Body of pancreas (tissue), 4 donors: ENCODE results near the gene ANKRD17. TPM values are rescaled to one million over a fixed set of nuclear protein-coding genes. Genes with fewer than 3 reads are reported as not detected.
"Not testable (repeated sequence)": the region's sequence is repeated elsewhere in the genome, so short reads cannot be mapped to it uniquely, and the experiment has no call there.

Source experiments
- ATAC-seq: fragments of 150-250 bp; one replicate; pipeline ENCODE4 v1.9.1; 2016
- DNase-seq, 4 donors: peaks; one replicate each; pipeline ENCODE4 v3.0.0-alpha.2; 2019
- H3K27ac ChIP-seq, 4 donors: fragments of 200-600 bp; sonication (generic); 1 replicate in 3 of 4; 2 replicates in 1 of 4; pipeline versions ENCODE4 v1.5.1 to v1.6.1; 2016 to 2019; ENCODE audit warnings: mild to moderate bottlenecking in 1 of 4, mixed read lengths in 1 of 4, moderate library complexity in 1 of 4
- H3K27me3 ChIP-seq, 2 donors: fragments of 200-600 bp; sonication (generic); one replicate each; pipeline ENCODE4 v1.6.0; 2016; ENCODE audit warnings: mild to moderate bottlenecking in 1 of 2
- H3K36me3 ChIP-seq, 2 donors: fragments of 200-600 bp; sonication (generic); replicated peaks in 1 of 2; 2 replicates each; pipeline ENCODE4 v1.5.1; 2016; ENCODE audit warnings: low read depth in 2 of 2; ENCODE audit not compliant: insufficient read depth in 1 of 2
- H3K4me1 ChIP-seq: fragments of 200-600 bp; sonication (generic); one replicate; pipeline ENCODE4 v1.6.0; 2016
- H3K4me3 ChIP-seq, 2 donors: fragments of 200-600 bp; sonication (generic); 1 replicate in 1 of 2; 2 replicates in 1 of 2; pipeline ENCODE4 v1.5.1; 2016 to 2019
- H3K9me3 ChIP-seq, 3 donors: fragments of 200-600 bp; sonication (generic); 1 replicate in 2 of 3; 2 replicates in 1 of 3; pipeline ENCODE4 v1.5.1; 2016
- CTCF ChIP-seq, 7 experiments: fragments of 450-650 bp in 4 of 7; fragments of 200-600 bp in 3 of 7; sonication (generic) in 3 of 7; IDR thresholded peaks; one replicate each; pipeline ENCODE4 v1.5.1; 2016 to 2019; ENCODE audit warnings: antibody characterized with exemption in 7 of 7
- POLR2A ChIP-seq, 3 donors: fragments of 450-650 bp; IDR thresholded peaks; one replicate each; pipeline ENCODE4 v1.6.1; 2016; ENCODE audit warnings: antibody characterized with exemption in 3 of 3, mild to moderate bottlenecking in 2 of 3
- WGBS, 2 donors: methylation state at CpG; one replicate each; pipeline ENCODE4 v1.1.5; 2017; 5-methylcytosine and 5-hydroxymethylcytosine counted together
- intact Hi-C: fragments of 100-400 bp; cut with DNase I; formaldehyde crosslinking; loops from one replicate; pipeline ENCODE4 v1.15.1; 2023
- total RNA-seq, 2 donors: library from RNA; depleted of rRNA; stranded (reverse); fragments of >200 nt; gene quantifications; one replicate each; pipeline ENCODE4 v1.1.0, GENCODE V29; 2016

The ANKRD17 gene
- total RNA-seq, 2 donors from 2014 or later: 32.4 to 36.3 TPM

- H3K27ac ChIP-seq: peak overlapping the region; percentile 98 to 100 (median 99)
- peak in 3 of 4 donors; percentile 34 to 50 (median 38) for DNase-seq
- no peaks in the 10 kb centered on the region for H3K27me3 ChIP-seq
- peak overlapping the region; percentile 61 to 71 for H3K4me3 ChIP-seq
- peaks cover 49% of the 10 kb centered on the region for H3K4me1 ChIP-seq
- TF ChIP-seq POLR2A (IDR thresholded peaks at IDR 0.05): no peak
- TF ChIP-seq CTCF (IDR thresholded peaks at IDR 0.05): peak in 1 of 7 experiments; percentile 23
- H3K36me3 ChIP-seq: no peaks in the 10 kb centered on the region
- H3K9me3 ChIP-seq: no peaks in the 10 kb centered on the region
- intact Hi-C loops: no loop called here
- ATAC-seq: peak; percentile 8
- WGBS, 2 donors: 0 to 1% methylated on average over 31 to 32 of the region's 34 CpGs
Observed at GRCh38 chr4:73257651-73258435, 755 bp downstream of the ANKRD17 start.

GRCh38 chr4:73257234-73257633, 1.4 kb downstream of the ANKRD17 start:
- Histone ChIP-seq H3K9me3 (no peaks in the 10 kb centered on the region), H3K4me3 (peak overlapping the region; percentile 61 to 71), H3K4me1 (peaks cover 51% of the 10 kb centered on the region), H3K27me3 (no peaks in the 10 kb centered on the region), H3K36me3 (no peaks in the 10 kb centered on the region), H3K27ac (peak overlapping the region; percentile 98 to 100 (median 99))
- DNase-seq (peak; percentile 80 to 91 (median 84)), ATAC-seq (peak; percentile 49)
- intact Hi-C loops: no loop called here
- TF ChIP-seq CTCF (IDR thresholded peaks at IDR 0.05) (peak; percentile 37 to 85 (median 75)), POLR2A (IDR thresholded peaks at IDR 0.05) (peak in 2 of 3 donors; percentile 26 to 35)
- WGBS, 2 donors: 2% methylated on average over 6 of the region's 6 CpGs

GRCh38 chr4:73255847-73256246, 2.8 kb downstream of the ANKRD17 start:
- H3K4me1 ChIP-seq: peaks cover 57% of the 10 kb centered on the region
- H3K36me3 ChIP-seq, DNase-seq, ATAC-seq, H3K9me3 ChIP-seq, H3K27ac ChIP-seq, intact Hi-C loops, H3K4me3 ChIP-seq, H3K27me3 ChIP-seq: not testable (repeated sequence)
- 88% methylated on average over 8 of the region's 8 CpGs for WGBS, 2 donors

GRCh38 chr4:73252001-73252400, 6.6 kb downstream of the ANKRD17 start:
- intact Hi-C loops: no loop called here

GRCh38 chr4:73251384-73251783, 7.2 kb downstream of the ANKRD17 start:
- WGBS, 2 donors: 87 to 91% methylated on average over 2 of the region's 2 CpGs
- no peak overlapping the region for H3K4me3 ChIP-seq
- intact Hi-C loops: no loop called here

More at GRCh38 chr4:73252001-73252400, 6.6 kb downstream of the ANKRD17 start:
- Histone ChIP-seq H3K27ac (no peak overlapping the region), H3K9me3 (no peaks in the 10 kb centered on the region), H3K4me3 (no peak overlapping the region), H3K4me1 (peaks cover 43% of the 10 kb centered on the region), H3K27me3 (no peaks in the 10 kb centered on the region), H3K36me3 (no peaks in the 10 kb centered on the region)
- ATAC-seq: no peak
- no peak for TF ChIP-seq CTCF (IDR thresholded peaks at IDR 0.05)
- no peak for TF ChIP-seq POLR2A (IDR thresholded peaks at IDR 0.05)
- no peak for DNase-seq

More at GRCh38 chr4:73251384-73251783, 7.2 kb downstream of the ANKRD17 start:
- DNase-seq (no peak), ATAC-seq (no peak)
- Histone ChIP-seq H3K27ac (no peak overlapping the region), H3K4me1 (peaks cover 37% of the 10 kb centered on the region), H3K27me3 (no peaks in the 10 kb centered on the region), H3K36me3 (no peaks in the 10 kb centered on the region), H3K9me3 (no peaks in the 10 kb centered on the region)
- TF ChIP-seq CTCF (IDR thresholded peaks at IDR 0.05) (no peak), POLR2A (IDR thresholded peaks at IDR 0.05) (no peak)
